ENCODE measurements around the gene PLCL1.

PLCL1 gene

DNA sequence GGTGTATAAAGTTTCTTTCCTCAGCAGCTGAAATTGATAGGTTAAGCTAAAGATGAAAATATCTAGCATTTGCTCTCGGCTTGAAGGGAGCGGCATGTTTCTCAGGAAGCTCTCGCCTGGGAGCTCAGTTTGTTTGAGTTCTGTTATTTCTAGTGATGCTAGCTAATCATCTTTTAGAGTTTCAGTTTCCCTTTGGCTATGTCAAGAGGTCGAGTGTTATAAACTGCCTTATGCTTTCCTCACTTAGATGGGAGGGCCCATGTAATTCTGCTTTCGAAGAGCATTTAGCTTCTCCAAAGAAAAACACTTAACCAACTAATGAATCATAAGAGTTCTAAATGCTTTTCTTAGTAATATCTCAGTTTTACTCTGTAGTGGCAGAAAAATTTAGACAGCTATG, 33.6 kb downstream of the PLCL1 start:
- peaks cover 0 to 3% of the 10 kb centered on the region in 2 donors for H3K27me3 ChIP-seq (ENCODE audit: control insufficient read depth in 1 of 2, insufficient read depth in 2 of 2, low read length in 2 of 2)
- peaks cover 9 to 11% of the 10 kb centered on the region in 2 donors for H3K4me1 ChIP-seq (ENCODE audit: control insufficient read depth in 1 of 2, insufficient read depth in 2 of 2, low read length in 2 of 2)
- no peak overlapping the region for H3K27ac ChIP-seq (ENCODE audit: low read depth, low read length)
- no peak overlapping the region for H3K9ac ChIP-seq (ENCODE audit: low read depth in 1 of 2, low read length in 2 of 2)
- H3K36me3 ChIP-seq (ENCODE audit: control insufficient read depth in 1 of 2, insufficient read depth in 2 of 2, low read length in 2 of 2): no peaks in the 10 kb centered on the region
- H3K9me3 ChIP-seq (ENCODE audit: control insufficient read depth in 1 of 2, low read length in 2 of 2): no peaks in the 10 kb centered on the region
- H3K4me3 ChIP-seq (ENCODE audit: low read depth in 1 of 2, low read length in 2 of 2): peak overlapping the region in 1 of 2 donors; percentile 13

DNA sequence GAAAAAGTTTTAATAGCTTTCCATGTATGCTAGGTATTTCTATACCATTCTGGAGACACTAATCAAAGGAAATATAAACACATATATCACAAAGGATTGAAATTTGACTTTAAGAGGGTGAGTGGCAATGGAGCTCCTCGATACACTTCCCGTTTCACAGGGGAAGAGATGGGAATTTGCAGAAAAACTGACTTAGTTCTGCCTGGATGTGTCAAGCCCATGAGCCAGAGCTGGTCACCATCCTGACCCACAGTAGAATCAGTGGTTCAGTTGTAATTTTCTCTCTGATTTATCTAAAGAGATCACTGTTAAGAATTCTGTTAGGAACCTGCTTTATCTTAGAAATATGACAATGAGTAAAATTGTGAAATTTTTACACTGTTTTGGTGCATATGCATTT, 34.2 kb downstream of the PLCL1 start:
- H3K9me3 ChIP-seq (ENCODE audit: control insufficient read depth in 1 of 2, low read length in 2 of 2): no peaks in the 10 kb centered on the region
- H3K36me3 ChIP-seq (ENCODE audit: control insufficient read depth in 1 of 2, insufficient read depth in 2 of 2, low read length in 2 of 2): no peaks in the 10 kb centered on the region
- no peak overlapping the region for H3K27ac ChIP-seq (ENCODE audit: low read depth, low read length)
- peaks cover 0 to 3% of the 10 kb centered on the region in 2 donors for H3K27me3 ChIP-seq (ENCODE audit: control insufficient read depth in 1 of 2, insufficient read depth in 2 of 2, low read length in 2 of 2)
- H3K9ac ChIP-seq (ENCODE audit: low read depth in 1 of 2, low read length in 2 of 2): no peak overlapping the region
- H3K4me1 ChIP-seq (ENCODE audit: control insufficient read depth in 1 of 2, insufficient read depth in 2 of 2, low read length in 2 of 2): peaks cover 9 to 11% of the 10 kb centered on the region in 2 donors
- H3K4me3 ChIP-seq (ENCODE audit: low read depth in 1 of 2, low read length in 2 of 2): peak overlapping the region in 1 of 2 donors; percentile 13

DNA sequence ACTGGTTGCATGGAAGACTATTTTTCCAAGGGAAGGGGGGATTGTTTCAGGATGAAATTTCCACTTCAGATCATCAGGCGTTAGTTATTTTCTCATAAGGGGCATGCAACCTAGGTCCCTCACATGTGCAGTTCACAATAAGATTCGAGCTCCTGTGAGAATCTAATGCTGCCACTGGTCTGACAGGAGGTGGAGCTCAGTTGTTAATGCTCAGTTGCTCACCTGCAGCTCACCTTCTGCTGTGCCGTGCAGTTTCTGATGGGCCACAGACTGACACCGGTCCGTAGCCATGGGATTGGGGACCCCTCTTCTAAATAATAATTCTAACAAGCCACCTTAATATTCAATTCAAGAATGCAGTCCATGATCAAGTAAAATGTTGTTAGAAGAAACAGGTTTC, 34.9 kb downstream of the PLCL1 start:
- Histone ChIP-seq H3K4me1 (ENCODE audit: control insufficient read depth in 1 of 2, insufficient read depth in 2 of 2, low read length in 2 of 2) (peaks cover 9 to 11% of the 10 kb centered on the region in 2 donors), H3K27ac (ENCODE audit: low read depth, low read length) (no peak overlapping the region), H3K9me3 (ENCODE audit: control insufficient read depth in 1 of 2, low read length in 2 of 2) (no peaks in the 10 kb centered on the region), H3K36me3 (ENCODE audit: control insufficient read depth in 1 of 2, insufficient read depth in 2 of 2, low read length in 2 of 2) (no peaks in the 10 kb centered on the region), H3K9ac (ENCODE audit: low read depth in 1 of 2, low read length in 2 of 2) (no peak overlapping the region), H3K4me3 (ENCODE audit: low read depth in 1 of 2, low read length in 2 of 2) (no peak overlapping the region), H3K27me3 (ENCODE audit: control insufficient read depth in 1 of 2, insufficient read depth in 2 of 2, low read length in 2 of 2) (peaks cover 0 to 3% of the 10 kb centered on the region in 2 donors)

DNA sequence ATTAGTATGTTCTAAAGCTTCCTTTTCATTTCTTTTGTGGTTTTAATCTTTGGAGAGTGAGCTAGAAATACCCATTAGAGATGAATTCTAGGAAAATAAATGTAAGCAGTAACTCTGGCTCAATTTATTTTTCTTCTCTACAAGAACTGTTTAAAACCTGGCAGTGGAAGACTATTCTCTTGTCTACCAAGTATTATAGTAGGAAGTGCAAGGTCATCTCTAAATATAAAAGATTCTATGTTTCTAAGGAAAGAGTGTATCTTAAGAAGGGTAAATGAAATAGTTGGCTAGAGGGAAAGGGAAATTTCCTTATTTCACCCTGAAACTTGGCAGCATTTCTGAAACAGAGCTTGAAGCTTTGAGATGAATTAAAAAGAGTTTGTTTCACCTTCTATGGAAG, 35.5 kb downstream of the PLCL1 start:
- peaks cover 0 to 3% of the 10 kb centered on the region in 2 donors for H3K27me3 ChIP-seq (ENCODE audit: control insufficient read depth in 1 of 2, insufficient read depth in 2 of 2, low read length in 2 of 2)
- H3K9ac ChIP-seq (ENCODE audit: low read depth in 1 of 2, low read length in 2 of 2): no peak overlapping the region
- H3K4me1 ChIP-seq (ENCODE audit: control insufficient read depth in 1 of 2, insufficient read depth in 2 of 2, low read length in 2 of 2): peaks cover 9 to 11% of the 10 kb centered on the region in 2 donors
- no peaks in the 10 kb centered on the region for H3K36me3 ChIP-seq (ENCODE audit: control insufficient read depth in 1 of 2, insufficient read depth in 2 of 2, low read length in 2 of 2)
- no peaks in the 10 kb centered on the region for H3K9me3 ChIP-seq (ENCODE audit: control insufficient read depth in 1 of 2, low read length in 2 of 2)
- no peak overlapping the region for H3K27ac ChIP-seq (ENCODE audit: low read depth, low read length)
- H3K4me3 ChIP-seq (ENCODE audit: low read depth in 1 of 2, low read length in 2 of 2): no peak overlapping the region

DNA sequence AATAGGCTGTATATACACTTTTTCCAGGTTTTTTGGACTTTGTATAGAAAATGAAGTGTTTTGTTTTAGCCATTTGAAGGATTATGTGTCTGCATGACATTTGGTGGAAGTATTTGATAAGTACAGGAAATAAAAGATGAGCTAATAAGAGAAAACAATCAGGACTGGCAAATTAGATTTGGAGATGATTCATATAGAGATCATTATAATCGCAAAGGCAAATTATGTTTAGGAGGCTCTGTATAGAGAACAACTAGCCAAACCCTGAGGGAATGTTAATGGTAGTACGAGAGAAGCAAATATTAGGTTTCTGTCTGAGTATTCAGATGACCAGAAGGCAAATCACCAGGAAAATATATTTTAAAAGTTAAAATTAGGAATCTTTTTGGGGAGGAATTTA, 41.7 kb downstream of the PLCL1 start:
- no peak overlapping the region for H3K4me3 ChIP-seq (ENCODE audit: low read depth in 1 of 2, low read length in 2 of 2)
- no peak overlapping the region for H3K27ac ChIP-seq (ENCODE audit: low read depth, low read length)
- H3K9ac ChIP-seq (ENCODE audit: low read depth in 1 of 2, low read length in 2 of 2): no peak overlapping the region
- H3K36me3 ChIP-seq (ENCODE audit: control insufficient read depth in 1 of 2, insufficient read depth in 2 of 2, low read length in 2 of 2): no peaks in the 10 kb centered on the region
- H3K4me1 ChIP-seq (ENCODE audit: control insufficient read depth in 1 of 2, insufficient read depth in 2 of 2, low read length in 2 of 2): no peaks in the 10 kb centered on the region
- H3K27me3 ChIP-seq (ENCODE audit: control insufficient read depth in 1 of 2, insufficient read depth in 2 of 2, low read length in 2 of 2): peaks cover 0 to 3% of the 10 kb centered on the region in 2 donors
- no peaks in the 10 kb centered on the region for H3K9me3 ChIP-seq (ENCODE audit: control insufficient read depth in 1 of 2, low read length in 2 of 2)

DNA sequence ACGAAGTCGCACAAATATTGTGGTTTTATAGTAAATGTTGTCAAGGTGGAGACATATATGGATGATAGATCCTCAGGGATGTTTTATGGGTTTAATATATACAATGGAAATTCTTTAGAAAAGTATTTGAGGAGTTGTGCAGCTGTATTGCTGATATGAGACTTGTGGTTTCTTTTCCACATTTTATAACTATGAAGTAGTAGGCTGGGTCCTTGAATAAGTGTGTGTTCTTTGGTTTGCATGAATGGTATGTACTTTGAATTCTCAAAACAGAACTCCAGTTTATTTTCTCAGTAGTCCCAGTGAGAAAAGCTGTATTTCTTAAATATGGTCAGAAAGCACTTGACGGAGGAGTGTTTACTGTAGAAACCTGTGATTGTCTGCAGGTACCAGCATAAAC, 42.4 kb downstream of the PLCL1 start:
- Histone ChIP-seq H3K9ac (ENCODE audit: low read depth in 1 of 2, low read length in 2 of 2) (no peak overlapping the region), H3K36me3 (ENCODE audit: control insufficient read depth in 1 of 2, insufficient read depth in 2 of 2, low read length in 2 of 2) (no peaks in the 10 kb centered on the region), H3K27ac (ENCODE audit: low read depth, low read length) (no peak overlapping the region), H3K27me3 (ENCODE audit: control insufficient read depth in 1 of 2, insufficient read depth in 2 of 2, low read length in 2 of 2) (peaks cover 0 to 3% of the 10 kb centered on the region in 2 donors), H3K9me3 (ENCODE audit: control insufficient read depth in 1 of 2, low read length in 2 of 2) (no peaks in the 10 kb centered on the region), H3K4me1 (ENCODE audit: control insufficient read depth in 1 of 2, insufficient read depth in 2 of 2, low read length in 2 of 2) (no peaks in the 10 kb centered on the region), H3K4me3 (ENCODE audit: low read depth in 1 of 2, low read length in 2 of 2) (no peak overlapping the region)

DNA sequence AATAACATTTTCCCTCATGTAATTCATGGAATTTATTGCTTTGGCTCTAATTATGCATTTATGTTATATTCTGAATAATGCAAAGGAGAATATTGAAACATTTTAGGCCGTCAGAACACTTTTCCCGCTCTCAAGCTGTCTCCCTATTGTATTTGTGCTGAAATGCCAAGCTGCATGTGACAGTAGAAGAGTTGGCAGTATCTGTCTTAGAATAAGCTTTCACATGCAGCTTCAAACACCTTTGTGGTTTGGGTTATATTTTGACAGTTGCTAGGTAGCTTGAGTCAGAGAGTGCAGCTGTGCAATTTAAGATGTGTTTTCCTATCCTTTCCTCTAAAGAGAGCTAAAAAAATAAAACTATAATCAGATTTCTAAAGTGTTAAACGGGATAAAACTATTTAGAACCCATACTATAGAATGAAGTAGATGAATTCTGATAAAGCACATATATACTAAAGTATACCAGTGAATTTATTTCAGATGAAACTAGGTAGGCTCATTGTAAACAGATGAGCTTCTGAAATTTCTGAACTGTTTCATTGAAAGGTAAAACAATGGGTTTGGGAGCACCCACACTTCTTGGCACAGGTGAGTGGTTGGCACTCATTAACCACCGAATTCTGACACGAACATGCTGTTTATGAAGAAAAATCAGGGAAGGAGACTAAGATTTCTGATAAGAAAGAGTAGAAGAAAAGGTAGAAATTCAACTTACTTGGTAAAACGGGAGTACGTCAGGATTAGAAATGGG, 43.4 kb downstream of the PLCL1 start:
- peaks cover 0 to 2% of the 10 kb centered on the region in 2 donors for H3K27me3 ChIP-seq (ENCODE audit: control insufficient read depth in 1 of 2, insufficient read depth in 2 of 2, low read length in 2 of 2)
- H3K4me1 ChIP-seq (ENCODE audit: control insufficient read depth in 1 of 2, insufficient read depth in 2 of 2, low read length in 2 of 2): no peaks in the 10 kb centered on the region
- H3K36me3 ChIP-seq (ENCODE audit: control insufficient read depth in 1 of 2, insufficient read depth in 2 of 2, low read length in 2 of 2): no peaks in the 10 kb centered on the region
- no peak overlapping the region for H3K4me3 ChIP-seq (ENCODE audit: low read depth in 1 of 2, low read length in 2 of 2)
- H3K9me3 ChIP-seq (ENCODE audit: control insufficient read depth in 1 of 2, low read length in 2 of 2): no peaks in the 10 kb centered on the region
- no peak overlapping the region for H3K27ac ChIP-seq (ENCODE audit: low read depth, low read length)
- no peak overlapping the region for H3K9ac ChIP-seq (ENCODE audit: low read depth in 1 of 2, low read length in 2 of 2)

DNA sequence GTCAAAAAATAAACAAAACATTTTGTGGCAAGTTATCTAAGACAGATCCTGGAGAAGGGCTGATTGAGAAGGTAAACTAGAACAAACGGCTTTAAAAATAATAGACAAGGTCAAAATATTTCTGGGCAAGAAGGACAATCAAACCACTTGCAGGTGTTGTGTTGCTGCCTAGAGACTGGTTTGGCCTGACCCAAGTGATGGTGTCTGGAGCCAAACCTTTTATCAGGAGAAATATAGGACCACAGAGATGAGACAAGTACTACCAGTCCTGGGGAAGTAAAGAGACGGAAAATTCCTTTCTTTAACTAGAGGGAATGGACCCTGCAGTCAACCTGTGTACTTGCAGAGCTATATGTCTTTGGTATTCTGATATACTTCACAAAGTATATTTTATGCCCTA, 44.2 kb downstream of the PLCL1 start:
- no peaks in the 10 kb centered on the region for H3K4me1 ChIP-seq (ENCODE audit: control insufficient read depth in 1 of 2, insufficient read depth in 2 of 2, low read length in 2 of 2)
- H3K9ac ChIP-seq (ENCODE audit: low read depth in 1 of 2, low read length in 2 of 2): no peak overlapping the region
- no peaks in the 10 kb centered on the region for H3K36me3 ChIP-seq (ENCODE audit: control insufficient read depth in 1 of 2, insufficient read depth in 2 of 2, low read length in 2 of 2)
- no peak overlapping the region for H3K4me3 ChIP-seq (ENCODE audit: low read depth in 1 of 2, low read length in 2 of 2)
- H3K9me3 ChIP-seq (ENCODE audit: control insufficient read depth in 1 of 2, low read length in 2 of 2): no peaks in the 10 kb centered on the region
- no peaks in the 10 kb centered on the region for H3K27me3 ChIP-seq (ENCODE audit: control insufficient read depth in 1 of 2, insufficient read depth in 2 of 2, low read length in 2 of 2)
- no peak overlapping the region for H3K27ac ChIP-seq (ENCODE audit: low read depth, low read length)

DNA sequence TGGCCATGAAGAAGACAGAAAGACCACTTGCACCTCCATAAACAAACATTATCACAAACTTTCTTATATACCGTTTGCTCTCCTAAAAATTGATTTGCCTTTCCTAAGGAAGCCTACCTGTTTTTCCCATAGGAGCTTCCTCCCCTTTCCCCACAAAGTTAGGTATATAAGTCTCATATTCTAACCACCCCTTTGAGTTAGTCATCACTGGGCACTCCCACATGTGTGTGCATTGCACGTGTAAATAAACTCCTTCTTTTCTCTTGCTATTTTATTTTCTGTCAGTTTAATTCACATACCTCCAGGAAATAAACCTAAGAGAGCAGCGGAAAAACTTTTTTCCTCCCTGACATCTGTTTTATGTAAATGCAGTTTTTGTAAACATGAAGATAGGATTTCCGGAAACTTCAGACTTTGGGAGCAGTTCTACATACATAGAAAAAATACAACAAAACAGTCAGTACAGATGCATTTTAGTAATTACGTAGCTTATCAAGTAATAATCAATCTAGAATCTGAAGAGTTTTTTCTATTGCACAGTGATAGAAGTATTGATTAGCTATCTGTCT, 46.6 kb downstream of the PLCL1 start:
- Histone ChIP-seq H3K9ac (ENCODE audit: low read depth in 1 of 2, low read length in 2 of 2) (no peak overlapping the region), H3K9me3 (ENCODE audit: control insufficient read depth in 1 of 2, low read length in 2 of 2) (no peaks in the 10 kb centered on the region), H3K27ac (ENCODE audit: low read depth, low read length) (no peak overlapping the region), H3K4me1 (ENCODE audit: control insufficient read depth in 1 of 2, insufficient read depth in 2 of 2, low read length in 2 of 2) (no peaks in the 10 kb centered on the region), H3K36me3 (ENCODE audit: control insufficient read depth in 1 of 2, insufficient read depth in 2 of 2, low read length in 2 of 2) (no peaks in the 10 kb centered on the region), H3K4me3 (ENCODE audit: low read depth in 1 of 2, low read length in 2 of 2) (no peak overlapping the region), H3K27me3 (ENCODE audit: control insufficient read depth in 1 of 2, insufficient read depth in 2 of 2, low read length in 2 of 2) (no peaks in the 10 kb centered on the region)

DNA sequence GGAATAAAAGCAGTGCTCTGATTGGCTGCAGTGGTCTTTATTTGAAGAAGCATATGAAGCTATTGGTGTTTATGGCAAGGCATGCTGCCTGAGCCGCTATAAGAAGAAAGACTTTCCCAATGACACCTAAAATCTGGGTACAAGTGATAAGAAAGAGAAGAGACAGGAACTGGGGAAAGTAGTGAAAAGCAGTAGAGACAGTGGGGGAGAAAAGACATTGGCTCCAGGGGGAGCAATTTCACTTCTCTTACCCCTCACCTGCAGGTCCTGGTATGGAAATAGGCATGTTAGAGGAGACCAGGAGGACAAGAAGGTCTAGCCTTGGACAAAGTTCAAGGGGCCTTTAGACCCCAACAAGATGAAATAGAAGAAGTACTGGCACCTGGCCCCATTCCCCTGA, 47.1 kb downstream of the PLCL1 start:
- no peak overlapping the region for H3K9ac ChIP-seq (ENCODE audit: low read depth in 1 of 2, low read length in 2 of 2)
- H3K4me1 ChIP-seq (ENCODE audit: control insufficient read depth in 1 of 2, insufficient read depth in 2 of 2, low read length in 2 of 2): no peaks in the 10 kb centered on the region
- H3K4me3 ChIP-seq (ENCODE audit: low read depth in 1 of 2, low read length in 2 of 2): no peak overlapping the region
- no peaks in the 10 kb centered on the region for H3K36me3 ChIP-seq (ENCODE audit: control insufficient read depth in 1 of 2, insufficient read depth in 2 of 2, low read length in 2 of 2)
- H3K9me3 ChIP-seq (ENCODE audit: control insufficient read depth in 1 of 2, low read length in 2 of 2): no peaks in the 10 kb centered on the region
- H3K27me3 ChIP-seq (ENCODE audit: control insufficient read depth in 1 of 2, insufficient read depth in 2 of 2, low read length in 2 of 2): no peaks in the 10 kb centered on the region
- H3K27ac ChIP-seq (ENCODE audit: low read depth, low read length): no peak overlapping the region
